K562 (cell line): ENCODE measurements around the gene USP20. TPM values are rescaled to one million over a fixed set of nuclear protein-coding genes. Genes with fewer than 3 reads are reported as not detected.

Experiments
- BMI1 ChIP-seq: fragments of 150-350 bp; IDR thresholded peaks from 2 replicates; pipeline ENCODE4 v1.6.1; 2014; ENCODE audit warnings: low read length
- BRD4 ChIP-seq: fragments of 200-600 bp; sonication (generic); IDR thresholded peaks from 2 replicates; pipeline ENCODE4 v1.6.1; 2017; ENCODE audit warnings: inconsistent platforms
- CHD2 ChIP-seq: IDR thresholded peaks from 2 replicates; pipeline ENCODE4 v1.6.1; 2011; ENCODE audit warnings: low read depth, low read length
- ETV1 ChIP-seq: fragments of 450-650 bp; conservative IDR thresholded peaks from 2 replicates; pipeline ENCODE4 v1.6.1; 2016; ENCODE audit warnings: missing genetic modification characterization, control low read depth, low read depth, missing compliant biosample characterization
- FIP1L1 ChIP-seq: fragments of 200-400 bp; formaldehyde crosslinking; IDR thresholded peaks from 2 replicates; pipeline ENCODE4 v1.6.1; 2018; ENCODE audit warnings: mild to moderate bottlenecking, low read depth, low read length; ENCODE audit not compliant: poor library complexity, severe bottlenecking
- HIVEP1 ChIP-seq: fragments of 250-450 bp; sonication (Bioruptor Pico); IDR thresholded peaks from 2 replicates; pipeline ENCODE4 v1.4.0; 2020; ENCODE audit warnings: mild to moderate bottlenecking
- NFIC ChIP-seq: fragments of 450-650 bp; IDR thresholded peaks from 2 replicates; pipeline ENCODE4 v1.6.1; 2017; ENCODE audit warnings: mild to moderate bottlenecking, inconsistent platforms
- PTBP1 ChIP-seq: fragments of 200-400 bp; formaldehyde crosslinking; IDR thresholded peaks from 2 replicates; pipeline ENCODE4 v1.6.1; 2017; ENCODE audit warnings: low read depth, low read length
- RBBP5 ChIP-seq: fragments of 200-600 bp; sonication (generic); IDR thresholded peaks from 2 replicates; pipeline ENCODE4 v1.6.1; 2012; ENCODE audit warnings: borderline replicate concordance, mild to moderate bottlenecking, low read length, control low read depth, inconsistent platforms; ENCODE audit not compliant: insufficient read depth, poor library complexity, severe bottlenecking
- TAF15 ChIP-seq: fragments of 200-400 bp; formaldehyde crosslinking; IDR thresholded peaks from 2 replicates; pipeline ENCODE4 v1.6.1; 2017; ENCODE audit warnings: mild to moderate bottlenecking, low read depth, low read length, moderate library complexity
- THRB ChIP-seq: fragments of 450-650 bp; formaldehyde crosslinking; conservative IDR thresholded peaks from 2 replicates; pipeline ENCODE4 v1.4.0; 2022; ENCODE audit warnings: mild to moderate bottlenecking, missing genetic modification characterization
- ZKSCAN8 ChIP-seq: fragments of 200-800 bp; sonication (Bioruptor generic); IDR thresholded peaks from 2 replicates; pipeline ENCODE4 v1.6.1; 2016; ENCODE audit warnings: missing genetic modification characterization, missing compliant biosample characterization
- ZNF395 ChIP-seq: fragments of 200-800 bp; sonication (Bioruptor generic); IDR thresholded peaks from 2 replicates; pipeline ENCODE4 v1.6.1; 2017; ENCODE audit warnings: missing genetic modification characterization, missing compliant biosample characterization
- ZNF431 ChIP-seq: sonication (generic); formaldehyde crosslinking; IDR thresholded peaks from 2 replicates; pipeline ENCODE4 v1.8.0; 2022; ENCODE audit warnings: mild to moderate bottlenecking, missing genetic modification reagents
- ZNF518B ChIP-seq: fragments of 250-450 bp; sonication (Bioruptor Pico); IDR thresholded peaks from 2 replicates; pipeline ENCODE4 v1.5.0; 2021; ENCODE audit warnings: mild to moderate bottlenecking, moderate library complexity
- polyA plus RNA-seq, 8 experiments: library from polyadenylated mRNA; depleted of rRNA in 4 of 8; stranded (reverse) in 5 of 8; unstranded in 3 of 8; fragments of >200 nt; fragmentation: Nextera tagmentation in 2 of 8; fragmentation: Illumina TruSeq in 1 of 8; extraction: Ambion mirVana in 2 of 8; extraction: Trizol in 1 of 8; gene quantifications; 2 replicates each; pipeline versions ENCODE4 v1.2.1 to v1.2.3, GENCODE V29; 2011 to 2014; ENCODE audit warnings: inconsistent platforms in 1 of 8, missing spikeins in 1 of 8
- total RNA-seq, 7 experiments: library from RNA; depleted of rRNA in 6 of 7; stranded (reverse); fragments of >200 nt in 6 of 7; fragmentation: Illumina TruSeq in 2 of 7; extraction: Trizol in 2 of 7; gene quantifications; 2 replicates each; pipeline versions ENCODE4 v1.2.1 to v1.2.3, GENCODE V29; 2011 to 2021; ENCODE audit warnings: low replicate concordance in 1 of 7
- TF ChIP-seq, protein P1 (sequence below): fragments of 250-450 bp; sonication (Bioruptor Pico); IDR thresholded peaks from 2 replicates; pipeline ENCODE4 v1.4.0; 2020; ENCODE audit warnings: mild to moderate bottlenecking, moderate library complexity, borderline replicate concordance

USP20 gene
- total and polyA plus RNA-seq, 9 of the 15 experiments (the other 6 are each of a cell fraction or from before 2014, with no cell fraction given) = 1.9 to 136 (median 49.1) TPM

DNA sequence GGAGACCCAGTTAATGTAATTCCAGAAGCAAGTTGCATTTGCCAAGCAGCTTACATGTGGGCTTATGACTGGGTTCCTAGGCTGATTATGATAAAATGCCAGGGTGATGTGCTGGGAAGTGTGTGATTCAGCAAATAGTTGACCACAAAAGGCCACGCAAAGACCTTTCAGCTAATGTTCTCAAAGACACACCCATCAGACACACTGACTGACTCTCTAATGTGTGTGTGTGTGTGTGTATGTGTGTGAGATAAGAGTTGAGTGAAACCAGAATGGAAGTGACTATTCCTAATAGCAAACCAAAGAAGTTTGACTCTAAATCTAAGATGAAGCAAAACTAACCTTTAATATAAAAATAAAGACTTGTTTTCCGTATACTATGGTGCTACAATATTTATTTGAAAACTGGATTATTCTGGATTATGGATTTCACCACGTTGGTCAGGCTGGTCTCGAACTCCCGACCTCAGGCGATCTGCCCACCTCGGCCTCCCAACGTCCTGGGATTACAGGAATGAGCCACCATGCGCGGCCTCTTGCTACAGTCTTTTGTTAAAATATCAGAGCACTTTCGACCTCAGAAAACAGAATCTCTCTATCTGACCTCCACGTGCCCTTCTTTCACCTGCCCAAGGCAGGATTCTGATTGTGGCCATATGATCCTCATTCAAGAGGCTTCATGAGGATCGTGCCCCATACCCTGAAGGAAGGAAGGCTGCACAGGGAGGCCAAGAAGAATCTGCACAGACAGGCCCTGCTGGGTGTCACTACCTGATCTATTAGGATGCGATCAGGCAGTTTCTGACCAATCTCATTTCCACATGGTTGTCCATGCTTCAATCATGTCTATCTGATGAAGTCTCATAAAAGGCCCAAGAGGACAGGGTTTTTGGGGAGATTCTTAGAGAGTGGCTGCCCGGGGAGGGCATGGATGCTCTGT lies 75.6 kb downstream of the USP20 start (continued):
- TF ChIP-seq ZNF395 = 0 out of 2 replicates have a peak, but pooled peaks have one; percentile 40
- no peak for TF ChIP-seq RBBP5
- no peak for TF ChIP-seq ZKSCAN8
- no peak for TF ChIP-seq PTBP1
- TF ChIP-seq ETV1 = no peak
- no peak for TF ChIP-seq THRB (CRISPR knock-in tag)
- TF ChIP-seq NFIC = peak; percentile 86
- TF ChIP-seq ZNF431 = no peak
- TF ChIP-seq ZNF518B (CRISPR knock-in tag) = no peak
- no peak for TF ChIP-seq FIP1L1
- no peak for TF ChIP-seq HIVEP1 (CRISPR knock-in tag)
- TF ChIP-seq TAF15 = no peak
- no peak for TF ChIP-seq BRD4
- no peak for TF ChIP-seq CHD2
- TF ChIP-seq, protein P1, sequence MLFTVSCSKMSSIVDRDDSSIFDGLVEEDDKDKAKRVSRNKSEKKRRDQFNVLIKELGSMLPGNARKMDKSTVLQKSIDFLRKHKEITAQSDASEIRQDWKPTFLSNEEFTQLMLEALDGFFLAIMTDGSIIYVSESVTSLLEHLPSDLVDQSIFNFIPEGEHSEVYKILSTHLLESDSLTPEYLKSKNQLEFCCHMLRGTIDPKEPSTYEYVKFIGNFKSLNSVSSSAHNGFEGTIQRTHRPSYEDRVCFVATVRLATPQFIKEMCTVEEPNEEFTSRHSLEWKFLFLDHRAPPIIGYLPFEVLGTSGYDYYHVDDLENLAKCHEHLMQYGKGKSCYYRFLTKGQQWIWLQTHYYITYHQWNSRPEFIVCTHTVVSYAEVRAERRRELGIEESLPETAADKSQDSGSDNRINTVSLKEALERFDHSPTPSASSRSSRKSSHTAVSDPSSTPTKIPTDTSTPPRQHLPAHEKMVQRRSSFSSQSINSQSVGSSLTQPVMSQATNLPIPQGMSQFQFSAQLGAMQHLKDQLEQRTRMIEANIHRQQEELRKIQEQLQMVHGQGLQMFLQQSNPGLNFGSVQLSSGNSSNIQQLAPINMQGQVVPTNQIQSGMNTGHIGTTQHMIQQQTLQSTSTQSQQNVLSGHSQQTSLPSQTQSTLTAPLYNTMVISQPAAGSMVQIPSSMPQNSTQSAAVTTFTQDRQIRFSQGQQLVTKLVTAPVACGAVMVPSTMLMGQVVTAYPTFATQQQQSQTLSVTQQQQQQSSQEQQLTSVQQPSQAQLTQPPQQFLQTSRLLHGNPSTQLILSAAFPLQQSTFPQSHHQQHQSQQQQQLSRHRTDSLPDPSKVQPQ = no peak
- no peak for TF ChIP-seq BMI1
